ENCODE results near the gene TUSC2. TPM values are rescaled to one million over a fixed set of nuclear protein-coding genes. Genes with fewer than 3 reads are reported as not detected.

TUSC2 gene
- total RNA-seq, 3 donors from 2014 or later = 23.8 to 35.7 (median 25.8) TPM

DNA sequence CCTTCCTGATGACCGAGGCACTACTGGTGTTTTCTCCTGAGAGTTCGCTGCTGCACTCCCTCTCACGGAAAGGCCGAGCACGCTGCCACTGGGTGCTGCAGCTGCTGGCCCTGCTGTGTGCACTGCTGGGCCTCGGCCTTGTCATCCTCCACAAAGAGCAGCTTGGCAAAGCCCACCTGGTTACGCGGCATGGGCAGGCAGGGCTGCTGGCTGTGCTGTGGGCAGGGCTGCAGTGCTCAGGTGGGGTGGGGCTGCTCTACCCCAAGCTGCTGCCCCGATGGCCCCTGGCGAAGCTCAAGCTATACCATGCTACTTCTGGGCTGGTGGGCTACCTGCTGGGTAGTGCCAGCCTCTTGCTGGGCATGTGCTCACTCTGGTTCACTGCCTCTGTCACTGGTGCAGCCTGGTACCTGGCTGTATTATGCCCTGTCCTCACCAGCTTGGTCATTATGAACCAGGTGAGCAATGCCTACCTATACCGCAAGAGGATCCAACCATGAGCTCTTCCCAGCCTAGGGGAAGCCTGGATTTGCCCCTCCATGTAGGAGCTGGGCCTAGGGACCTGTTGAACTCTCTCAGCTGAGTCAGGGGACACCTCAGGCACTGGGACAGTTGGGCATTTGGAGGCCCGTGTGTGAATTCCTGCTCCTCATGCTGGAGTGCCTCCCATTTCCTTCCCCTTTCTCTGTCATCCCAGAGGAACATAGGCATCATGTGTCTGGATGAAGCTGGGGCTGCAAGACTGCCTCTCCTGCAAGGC lies 25.4 kb upstream of the TUSC2 start:
- TF ChIP-seq, protein P1, sequence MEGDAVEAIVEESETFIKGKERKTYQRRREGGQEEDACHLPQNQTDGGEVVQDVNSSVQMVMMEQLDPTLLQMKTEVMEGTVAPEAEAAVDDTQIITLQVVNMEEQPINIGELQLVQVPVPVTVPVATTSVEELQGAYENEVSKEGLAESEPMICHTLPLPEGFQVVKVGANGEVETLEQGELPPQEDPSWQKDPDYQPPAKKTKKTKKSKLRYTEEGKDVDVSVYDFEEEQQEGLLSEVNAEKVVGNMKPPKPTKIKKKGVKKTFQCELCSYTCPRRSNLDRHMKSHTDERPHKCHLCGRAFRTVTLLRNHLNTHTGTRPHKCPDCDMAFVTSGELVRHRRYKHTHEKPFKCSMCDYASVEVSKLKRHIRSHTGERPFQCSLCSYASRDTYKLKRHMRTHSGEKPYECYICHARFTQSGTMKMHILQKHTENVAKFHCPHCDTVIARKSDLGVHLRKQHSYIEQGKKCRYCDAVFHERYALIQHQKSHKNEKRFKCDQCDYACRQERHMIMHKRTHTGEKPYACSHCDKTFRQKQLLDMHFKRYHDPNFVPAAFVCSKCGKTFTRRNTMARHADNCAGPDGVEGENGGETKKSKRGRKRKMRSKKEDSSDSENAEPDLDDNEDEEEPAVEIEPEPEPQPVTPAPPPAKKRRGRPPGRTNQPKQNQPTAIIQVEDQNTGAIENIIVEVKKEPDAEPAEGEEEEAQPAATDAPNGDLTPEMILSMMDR (IDR thresholded peaks at IDR 0.05) = no peak
- DNase-seq = no peak
- no peaks in the 10 kb centered on the region for H3K36me3 ChIP-seq (ENCODE audit: low read depth)
- no peak for ATAC-seq
- no peaks in the 10 kb centered on the region for H3K9me3 ChIP-seq
- no peak overlapping the region for H3K4me3 ChIP-seq
- intact Hi-C loops (cut with DNase I, micrococcal nuclease) = no loop called here
- peaks cover 59% of the 10 kb centered on the region for H3K4me1 ChIP-seq (ENCODE audit: low read depth)

DNA sequence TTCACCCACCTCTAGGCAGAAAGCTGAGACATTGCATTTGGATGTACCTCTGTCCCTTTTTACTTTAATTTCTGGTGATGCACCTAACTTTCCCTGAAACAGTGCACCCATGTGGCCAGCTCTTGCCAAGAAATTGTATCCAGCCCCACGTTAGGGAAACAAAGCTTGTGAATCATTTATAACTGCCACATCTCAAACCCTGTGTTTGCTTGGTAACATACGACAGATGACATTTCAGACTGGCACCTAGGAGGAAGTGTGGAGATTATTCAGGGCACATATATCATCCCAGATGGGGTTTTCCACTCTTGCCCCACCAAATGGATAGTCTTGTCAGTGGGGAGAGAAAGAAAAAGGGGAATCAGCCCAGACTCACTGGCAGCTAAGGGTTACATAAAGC lies 24.8 kb upstream of the TUSC2 start:
- DNase-seq (no peak), ATAC-seq (peak; percentile 16)
- peaks cover 52% of the 10 kb centered on the region for H3K4me1 ChIP-seq (ENCODE audit: low read depth)
- H3K4me3 ChIP-seq = no peak overlapping the region
- TF ChIP-seq, protein P1 (IDR thresholded peaks at IDR 0.05) = no peak
- no peaks in the 10 kb centered on the region for H3K36me3 ChIP-seq (ENCODE audit: low read depth)
- intact Hi-C loops (cut with DNase I, micrococcal nuclease) = no loop called here
- H3K9me3 ChIP-seq = no peaks in the 10 kb centered on the region

DNA sequence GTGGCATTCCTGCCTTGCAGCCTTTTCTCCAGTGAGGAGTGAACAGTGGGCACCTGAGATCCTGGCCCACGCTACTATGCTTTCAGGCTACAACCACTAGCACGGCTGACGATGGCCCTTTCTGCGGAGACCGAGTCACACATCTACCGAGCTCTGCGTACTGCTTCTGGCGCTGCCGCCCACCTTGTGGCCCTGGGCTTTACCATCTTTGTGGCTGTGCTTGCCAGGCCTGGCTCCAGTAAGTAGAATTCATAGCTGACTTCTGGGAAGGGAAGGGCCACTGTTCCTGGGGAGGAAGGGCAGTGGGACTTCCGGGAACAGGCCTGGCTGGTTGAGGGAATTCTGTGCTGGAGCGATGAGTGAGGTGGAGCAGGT lies 23.3 kb upstream of the TUSC2 start:
- Histone ChIP-seq H3K4me1 (ENCODE audit: low read depth) (peaks cover 37% of the 10 kb centered on the region), H3K4me3 (no peak overlapping the region), H3K36me3 (ENCODE audit: low read depth) (no peaks in the 10 kb centered on the region), H3K9me3 (no peaks in the 10 kb centered on the region)
- TF ChIP-seq, protein P1 (IDR thresholded peaks at IDR 0.05) = no peak
- DNase-seq (no peak), ATAC-seq (no peak)
- intact Hi-C loops (cut with DNase I, micrococcal nuclease) = no loop called here

DNA sequence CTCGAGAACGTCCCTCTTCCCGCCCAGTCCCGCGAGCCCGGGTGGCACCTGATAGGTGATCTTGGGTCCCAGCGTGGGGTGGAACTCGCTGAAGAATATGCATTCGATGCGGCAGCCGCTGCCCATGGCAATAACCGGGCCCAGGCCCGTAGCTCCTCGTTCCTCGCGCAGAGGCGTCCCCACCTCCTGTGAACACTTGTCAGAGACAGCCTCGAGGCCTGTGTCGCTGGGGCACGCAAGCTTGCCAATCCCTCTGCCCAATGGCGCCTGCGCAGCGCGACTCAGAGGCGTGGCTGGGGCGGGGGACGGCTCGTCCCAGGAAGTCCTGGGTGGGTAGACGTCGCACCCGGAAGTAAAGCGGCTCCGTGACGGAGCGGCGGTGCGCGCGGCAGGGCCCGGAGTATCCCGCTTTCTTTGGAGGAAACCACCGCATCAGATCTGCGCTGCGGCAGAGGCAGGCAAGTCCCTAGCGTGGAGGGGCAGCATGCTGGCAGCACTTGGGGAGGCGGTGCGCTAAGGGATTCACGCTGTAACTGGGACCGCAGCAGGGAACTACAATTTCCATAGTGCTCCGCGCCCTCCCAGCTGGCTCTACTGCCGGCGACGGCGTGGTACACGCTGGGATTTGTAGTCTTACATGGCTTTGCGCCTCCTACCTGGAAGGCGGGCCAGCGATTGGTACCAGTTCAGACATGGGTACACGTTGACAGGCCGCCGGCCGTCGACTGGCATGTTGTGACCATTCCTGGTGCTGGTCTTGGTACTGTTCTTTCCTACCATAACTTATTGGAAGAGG lies 22.7 kb upstream of the TUSC2 start, which contains the start of the genes CYB561D2 and NPRL2:
CYB561D2 (plus strand) TSS at position 336 of the 796 bp plus-strand sequence. CDS start 572 bp downstream, outside the sequence.
NPRL2 (minus strand) TSS at position 249 of the 796 bp plus-strand sequence; CDS start at position 126, 123 bp downstream.
- Histone ChIP-seq H3K36me3 (ENCODE audit: low read depth) (no peaks in the 10 kb centered on the region), H3K4me3 (peak within 1 kb of the TSS; percentile 71), H3K4me1 (ENCODE audit: low read depth) (peaks cover 33% of the 10 kb centered on the region), H3K9me3 (no peaks in the 10 kb centered on the region)
- intact Hi-C loops (cut with DNase I, micrococcal nuclease) = no loop called here
- TF ChIP-seq, protein P1 (IDR thresholded peaks at IDR 0.05) = no peak
- DNase-seq (peak; percentile 97 to 100 (median 99)), ATAC-seq (peak; percentile 94)

DNA sequence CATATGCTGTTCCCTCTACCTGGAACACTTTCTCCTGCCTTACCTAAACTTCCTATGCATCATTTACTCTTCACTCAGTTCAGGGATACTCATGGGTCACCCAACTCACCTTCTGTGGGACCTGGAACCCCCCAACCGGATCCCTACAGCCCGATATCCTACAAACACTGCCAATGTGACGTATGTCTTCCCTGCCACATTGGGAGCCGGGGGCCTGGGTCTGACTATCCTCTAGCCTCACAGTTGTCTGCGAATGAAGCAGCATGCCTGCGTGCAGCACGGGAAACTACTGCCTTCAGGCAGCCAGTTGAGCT lies 22.1 kb upstream of the TUSC2 start:
- Histone ChIP-seq H3K36me3 (ENCODE audit: low read depth) (no peaks in the 10 kb centered on the region), H3K4me3 (peak overlapping the region; percentile 71), H3K9me3 (no peaks in the 10 kb centered on the region), H3K4me1 (ENCODE audit: low read depth) (peaks cover 36% of the 10 kb centered on the region)
- TF ChIP-seq, protein P1 (IDR thresholded peaks at IDR 0.05) = no peak
- intact Hi-C loops (cut with DNase I, micrococcal nuclease) = no loop called here
- ATAC-seq (no peak), DNase-seq (no peak)

All from mucosa of descending colon (tissue), 3 donors.